Natural killer cell (primary cell): ENCODE data around the gene PPT1. TPM values are rescaled to one million over a fixed set of nuclear protein-coding genes. Genes with fewer than 3 reads are reported as not detected.

Experiments used
- ATAC-seq, 3 donors: fragments of 150-1000 bp in 2 of 3; fragments of 200-7000 bp in 1 of 3; cut with Tn5 transposase; 1 replicate in 1 of 3; 2 replicates in 2 of 3; pipeline ENCODE4 v1.10.0; 2021; ENCODE audit warnings: mild to moderate bottlenecking in 2 of 3, moderate library complexity in 2 of 3
- DNase-seq, 2 donors: peaks; one replicate each; pipeline versions ENCODE4 v3.0.0 to v3.0.0-alpha.2; 2013 to 2021; ENCODE audit warnings: mixed read lengths in 1 of 2
- H3K27ac ChIP-seq: one replicate; pipeline ENCODE4 v1.5.1; 2013; ENCODE audit warnings: mild to moderate bottlenecking, low read length
- H3K27me3 ChIP-seq: one replicate; pipeline ENCODE4 v1.6.1; 2013; ENCODE audit warnings: low read length; ENCODE audit not compliant: control insufficient read depth, insufficient read depth
- H3K36me3 ChIP-seq: one replicate; pipeline ENCODE4 v1.6.1; 2013; ENCODE audit warnings: low read length; ENCODE audit not compliant: control insufficient read depth, insufficient read depth
- H3K4me1 ChIP-seq: one replicate; pipeline ENCODE4 v1.6.1; 2013; ENCODE audit warnings: low read length; ENCODE audit not compliant: control insufficient read depth, insufficient read depth
- H3K4me3 ChIP-seq: one replicate; pipeline ENCODE4 v1.5.1; 2013; ENCODE audit warnings: low read length
- H3K9me3 ChIP-seq: one replicate; pipeline ENCODE4 v1.6.1; 2013; ENCODE audit warnings: low read length; ENCODE audit not compliant: control insufficient read depth, insufficient read depth
- H3K27ac Mint-ChIP-seq, 2 donors: one replicate each; pipeline ENCODE4 v1.8.0; 2022; ENCODE audit warnings: mild to moderate bottlenecking in 2 of 2, mixed read lengths in 2 of 2, moderate library complexity in 1 of 2
- H3K27me3 Mint-ChIP-seq, 2 donors: one replicate each; pipeline ENCODE4 v1.8.0; 2022; ENCODE audit warnings: low read depth in 2 of 2, mixed read lengths in 2 of 2
- H3K36me3 Mint-ChIP-seq: one replicate; pipeline ENCODE4 v1.8.0; 2022; ENCODE audit warnings: mixed read lengths
- H3K4me1 Mint-ChIP-seq, 2 donors: one replicate each; pipeline ENCODE4 v1.8.0; 2022; ENCODE audit warnings: mixed read lengths in 2 of 2
- H3K4me3 Mint-ChIP-seq: one replicate; pipeline ENCODE4 v1.8.0; 2022; ENCODE audit warnings: mild to moderate bottlenecking, moderate library complexity, mixed read lengths
- H3K9me3 Mint-ChIP-seq, 2 donors: one replicate each; pipeline ENCODE4 v1.8.0; 2022; ENCODE audit warnings: mixed read lengths in 2 of 2
- CTCF ChIP-seq: fragments of 200-600 bp; IDR thresholded peaks from one replicate; pipeline ENCODE4 v1.8.0; 2022; ENCODE audit warnings: antibody characterized with exemption
- WGBS: methylation state at CpG from one replicate; pipeline ENCODE4 v1.1.7; 2013; ENCODE audit warnings: missing lambda C conversion rate; ENCODE audit not compliant: insufficient coverage; 5-methylcytosine and 5-hydroxymethylcytosine counted together
- intact Hi-C: fragments of 100-400 bp; cut with micrococcal nuclease; formaldehyde crosslinking; loops from one replicate; pipeline ENCODE4 v1.14.2; 2022
- total RNA-seq, 4 donors: library from RNA; stranded (reverse); fragments of 120-200 nt in 1 of 4; gene quantifications; one replicate each; pipeline versions ENCODE4 v1.2.3 to v1.2.4, GENCODE V29; 2013 to 2022

The PPT1 gene
- total RNA-seq, 3 donors from 2014 or later (not counting 1 experiment from before 2014, with no cell fraction given), result 24.9 to 34.5 (median 29.9) TPM

- no peak for DNase-seq
These were observed 21.8 kb downstream of the PPT1 start for GRCh38 chr1:40075266-40075665.

GRCh38 chr1:40073062-40073461, 24.0 kb downstream of the PPT1 start:
- Mint-ChIP-seq H3K27ac (peak overlapping the region; percentile 66 to 74), H3K4me3 (no peak overlapping the region), H3K9me3 (no peaks in the 10 kb centered on the region), H3K4me1 (peaks cover 0 to 17% of the 10 kb centered on the region in 2 donors), H3K27me3 (no peaks in the 10 kb centered on the region), H3K36me3 (peaks cover 17% of the 10 kb centered on the region)
- Histone ChIP-seq H3K27ac (no peak overlapping the region), H3K36me3 (peaks cover 70% of the 10 kb centered on the region), H3K4me1 (peaks cover 2% of the 10 kb centered on the region), H3K27me3 (no peaks in the 10 kb centered on the region), H3K9me3 (no peaks in the 10 kb centered on the region), H3K4me3 (no peak overlapping the region)
- DNase-seq, result no peak
- no peak for ATAC-seq
- no peak for TF ChIP-seq CTCF
- WGBS, result 87% methylated on average over 4 of the region's 4 CpGs
- intact Hi-C loops, result loop anchor here (10.0 kb wide), 1 partner anchor 332 kb away; no protein-coding TSS in a partner anchor

More at GRCh38 chr1:40075266-40075665, 21.8 kb downstream of the PPT1 start:
- no peak overlapping the region for H3K27ac ChIP-seq
- H3K4me3 ChIP-seq, result no peak overlapping the region
- peak overlapping the region; percentile 65 to 74 for H3K27ac Mint-ChIP-seq
- H3K27me3 ChIP-seq, result no peaks in the 10 kb centered on the region
- WGBS, result 71% methylated on average over 4 of the region's 4 CpGs
- no peak for ATAC-seq
- H3K27me3 Mint-ChIP-seq, result no peaks in the 10 kb centered on the region
- no peak overlapping the region for H3K4me3 Mint-ChIP-seq
- no peaks in the 10 kb centered on the region for H3K9me3 ChIP-seq
- H3K36me3 ChIP-seq, result peaks cover 50% of the 10 kb centered on the region
- H3K4me1 Mint-ChIP-seq, result peaks cover 0 to 22% of the 10 kb centered on the region in 2 donors
- intact Hi-C loops, result loop anchor here (10.0 kb wide), 1 partner anchor 330 kb away; no protein-coding TSS in a partner anchor
- peaks cover 3% of the 10 kb centered on the region for H3K4me1 ChIP-seq
- H3K9me3 Mint-ChIP-seq, result no peaks in the 10 kb centered on the region
- TF ChIP-seq CTCF, result no peak
- peaks cover 17% of the 10 kb centered on the region for H3K36me3 Mint-ChIP-seq

GRCh38 chr1:40072142-40072541, 24.9 kb downstream of the PPT1 start:
- Mint-ChIP-seq H3K4me3 (no peak overlapping the region), H3K27ac (peak overlapping the region; percentile 58 to 74), H3K27me3 (no peaks in the 10 kb centered on the region), H3K9me3 (no peaks in the 10 kb centered on the region), H3K36me3 (peaks cover 24% of the 10 kb centered on the region), H3K4me1 (peaks cover under 1 to 22% of the 10 kb centered on the region in 2 donors)
- intact Hi-C loops, result loop anchor here (10.0 kb wide), 1 partner anchor 333 kb away; no protein-coding TSS in a partner anchor
- Histone ChIP-seq H3K27me3 (no peaks in the 10 kb centered on the region), H3K36me3 (peaks cover 75% of the 10 kb centered on the region), H3K9me3 (no peaks in the 10 kb centered on the region), H3K4me1 (peaks cover 2% of the 10 kb centered on the region), H3K27ac (no peak overlapping the region), H3K4me3 (no peak overlapping the region)
- no peak for ATAC-seq
- TF ChIP-seq CTCF, result no peak
- DNase-seq, result no peak

GRCh38 chr1:40067851-40068250, 29.2 kb downstream of the PPT1 start:
- H3K4me1 Mint-ChIP-seq, result peaks cover 32 to 44% of the 10 kb centered on the region in 2 donors
- TF ChIP-seq CTCF, result no peak
- 93% methylated on average over 3 of the region's 3 CpGs for WGBS

More at GRCh38 chr1:40067851-40068250, 29.2 kb downstream of the PPT1 start:
- ATAC-seq (no peak), DNase-seq (no peak)
- intact Hi-C loops, result no loop called here
- Mint-ChIP-seq H3K27ac (peak overlapping the region; percentile 77 to 95), H3K4me3 (no peak overlapping the region), H3K27me3 (no peaks in the 10 kb centered on the region), H3K36me3 (peaks cover 57% of the 10 kb centered on the region), H3K9me3 (no peaks in the 10 kb centered on the region)
- Histone ChIP-seq H3K4me1 (peaks cover 20% of the 10 kb centered on the region), H3K27me3 (no peaks in the 10 kb centered on the region), H3K4me3 (no peak overlapping the region), H3K9me3 (no peaks in the 10 kb centered on the region), H3K36me3 (peaks cover 98% of the 10 kb centered on the region), H3K27ac (no peak overlapping the region)
